GM18868 (cell line): ENCODE data around the gene FOXO1.
A peak's percentile ranks its signal among the peaks of the same experiment; 100 is the strongest.

Source experiments
- ATAC-seq: cut with Tn5 transposase; IDR thresholded peaks from one replicate; pipeline ENCODE4 v1.9.1; 2021; ENCODE audit warnings: mild to moderate bottlenecking, moderate library complexity; ENCODE audit not compliant: unreplicated experiment

Gene FOXO1

DNA sequence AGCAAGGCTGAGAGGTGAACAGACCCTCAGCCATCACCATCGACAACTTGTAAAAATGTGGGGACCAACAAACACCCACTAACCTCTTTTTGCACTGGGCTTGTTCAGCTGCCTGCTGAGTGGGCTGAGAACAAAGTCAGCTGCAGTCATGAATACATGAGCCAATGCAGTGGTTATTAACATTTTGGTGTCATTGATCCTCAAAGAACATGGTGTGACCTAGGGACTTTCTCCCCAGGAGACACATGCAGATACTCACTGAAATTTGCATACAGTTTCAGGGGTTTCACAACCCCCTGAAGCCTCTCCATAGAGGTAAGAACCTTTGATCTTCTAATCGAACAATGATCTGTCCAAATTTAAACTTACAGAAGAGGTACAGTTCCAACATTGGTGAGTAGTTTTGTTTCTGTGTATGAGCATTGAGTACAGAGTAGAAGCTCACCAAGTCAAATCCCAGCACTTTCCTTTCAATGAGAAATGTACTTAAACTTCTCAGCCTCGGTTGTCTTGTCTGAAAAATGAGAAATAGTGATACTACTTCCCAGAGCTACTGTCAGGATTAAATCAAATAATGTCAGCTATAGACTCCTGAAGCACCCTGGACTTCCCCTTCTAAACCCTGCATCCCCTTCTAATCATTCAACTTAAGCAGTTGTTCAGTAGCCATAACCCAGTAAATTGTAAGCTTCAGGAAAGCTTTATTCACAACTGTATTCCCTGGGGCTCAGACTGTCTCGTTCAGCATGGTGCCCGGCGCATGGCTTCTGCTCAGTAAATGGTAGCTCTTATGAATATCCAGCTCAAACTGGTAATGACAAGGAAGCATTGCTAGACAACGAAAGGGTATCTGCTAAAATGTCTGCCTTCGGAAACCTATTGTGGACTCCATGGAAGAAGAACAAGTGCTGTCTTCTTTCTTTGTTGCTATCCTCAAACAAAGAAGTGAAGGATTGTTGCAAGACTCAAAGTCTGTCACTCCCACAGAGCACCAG is 148.7 kb downstream of the FOXO1 start:
- ATAC-seq: peak; percentile 83

DNA sequence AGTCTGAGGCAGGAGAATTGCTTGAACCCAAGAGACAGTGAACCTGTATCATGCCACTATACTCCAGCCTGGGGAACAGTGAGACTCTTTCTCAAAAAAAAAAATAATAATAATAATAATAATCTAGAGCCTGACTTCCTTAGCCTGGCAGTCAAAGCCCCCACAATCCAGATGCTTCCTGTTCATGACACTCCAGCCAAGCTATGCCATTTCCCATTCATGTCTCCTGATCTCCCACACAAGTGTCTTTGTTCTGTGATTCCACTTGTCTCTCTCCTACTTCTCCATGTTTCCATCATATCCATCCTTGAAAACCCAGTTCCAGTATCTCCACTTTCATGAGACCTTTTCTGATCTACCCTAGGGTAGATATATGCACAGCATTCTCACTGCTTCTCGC is 150.7 kb downstream of the FOXO1 start:
- ATAC-seq: no peak

GRCh38 chr13:40514802-40515201 is 151.6 kb downstream of the FOXO1 start:
- ATAC-seq: no peak

DNA sequence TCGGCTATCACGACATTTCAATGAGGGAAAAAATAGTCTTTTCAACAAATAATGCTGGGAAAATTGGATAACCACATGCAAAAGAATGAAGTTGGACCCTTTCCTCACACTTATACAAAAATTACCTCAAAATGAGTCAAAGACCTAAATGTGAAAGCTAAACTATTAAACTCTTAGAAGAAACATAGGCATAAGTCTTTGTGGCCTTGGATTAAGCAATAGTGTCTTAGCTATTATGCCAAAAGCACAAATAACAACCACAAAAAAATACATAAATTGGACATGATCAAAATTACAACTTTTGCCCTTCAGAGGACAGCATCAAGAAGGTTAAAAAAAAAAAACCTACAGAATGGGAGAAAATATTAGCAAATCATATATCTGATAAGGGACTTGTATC is 156.6 kb downstream of the FOXO1 start:
- no peak for ATAC-seq

- no peak for ATAC-seq
These were observed 157.6 kb downstream of the FOXO1 start for GRCh38 chr13:40508767-40509342.

DNA sequence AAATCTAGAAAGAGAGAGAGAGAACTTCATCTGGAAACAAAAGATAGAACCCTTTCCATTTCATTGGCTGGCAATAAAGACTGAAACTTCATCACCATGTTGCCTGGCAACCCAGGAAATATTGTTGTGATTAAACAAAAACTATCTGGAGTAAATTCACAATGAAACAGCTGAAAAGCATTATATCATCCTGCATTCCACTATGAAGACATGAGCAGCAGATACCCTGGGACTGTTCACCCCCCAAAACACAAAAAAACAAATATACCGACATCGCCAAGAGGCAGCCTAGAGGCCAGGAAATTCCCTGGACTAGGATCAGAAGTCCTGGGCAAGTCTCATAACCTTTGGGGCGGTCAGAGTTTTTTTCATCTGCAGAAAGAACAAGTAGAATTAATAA is 158.3 kb downstream of the FOXO1 start:
- no peak for ATAC-seq

- ATAC-seq: no peak
These were observed 159.6 kb downstream of the FOXO1 start for GRCh38 chr13:40506592-40507446.
